Measurements from ENCODE around the gene NME9.
"Not testable (repeated sequence)": the region's sequence is repeated elsewhere in the genome, so short reads cannot be mapped to it uniquely, and the experiment has no call there.

The NME9 gene, protein sequence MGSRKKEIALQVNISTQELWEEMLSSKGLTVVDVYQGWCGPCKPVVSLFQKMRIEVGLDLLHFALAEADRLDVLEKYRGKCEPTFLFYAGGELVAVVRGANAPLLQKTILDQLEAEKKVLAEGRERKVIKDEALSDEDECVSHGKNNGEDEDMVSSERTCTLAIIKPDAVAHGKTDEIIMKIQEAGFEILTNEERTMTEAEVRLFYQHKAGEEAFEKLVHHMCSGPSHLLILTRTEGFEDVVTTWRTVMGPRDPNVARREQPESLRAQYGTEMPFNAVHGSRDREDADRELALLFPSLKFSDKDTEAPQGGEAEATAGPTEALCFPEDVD

DNA sequence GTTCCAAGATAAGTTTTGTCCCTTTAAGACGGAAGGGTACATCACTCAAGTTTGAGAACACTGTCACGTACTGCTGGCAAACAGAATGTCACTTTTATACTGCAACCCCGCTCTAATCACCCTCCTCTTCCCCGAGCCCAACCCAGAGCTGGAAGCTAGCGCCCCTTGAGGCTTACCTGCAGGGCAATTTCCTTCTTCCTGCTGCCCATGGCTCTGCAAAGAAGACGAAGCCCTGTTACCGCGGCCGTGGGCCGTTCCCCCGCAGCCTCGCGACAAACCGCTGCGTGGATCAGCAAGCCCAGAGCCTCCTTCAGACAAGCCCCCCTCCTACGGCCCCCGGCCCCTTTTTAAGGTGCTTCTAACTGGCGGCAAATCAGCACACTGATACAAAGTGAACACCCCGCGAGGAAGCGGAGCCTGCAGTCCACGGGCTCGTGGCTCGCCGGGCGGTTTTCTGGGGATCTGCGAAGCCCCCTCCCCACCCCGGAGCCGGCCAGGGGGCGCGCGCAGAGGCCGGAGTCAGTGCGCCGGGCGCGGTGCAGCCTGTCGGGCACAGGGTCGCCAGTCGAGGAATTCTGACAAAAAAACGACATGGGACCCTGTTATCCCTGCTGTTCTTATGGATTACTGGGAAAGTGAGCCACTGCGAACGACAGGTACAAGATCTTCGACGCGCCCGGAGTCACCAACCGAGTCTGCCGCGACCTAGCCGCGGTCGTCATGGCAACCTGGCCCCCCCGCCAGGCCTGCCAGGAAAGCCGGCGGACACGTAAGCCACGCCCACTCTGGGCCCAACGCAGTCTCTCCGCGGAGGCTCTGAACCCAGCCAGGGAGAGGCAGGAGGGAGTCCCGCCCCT, at the start of gene NME9:
TSS of gene NME9 (minus strand) at position 725 of the 857 bp plus-strand sequence. CDS start at position 209, 516 bp downstream.
- intact Hi-C loops (cut with micrococcal nuclease), result loop anchor here (10.0 kb wide), 1 partner anchor 605 kb away; no protein-coding TSS in a partner anchor
- peaks cover 18% of the 10 kb centered on the region for H3K4me1 Mint-ChIP-seq (ENCODE audit: low read depth)
- no peaks in the 10 kb centered on the region for H3K9me3 Mint-ChIP-seq
- H3K27me3 Mint-ChIP-seq, result peaks cover 29% of the 10 kb centered on the region
- no peaks in the 10 kb centered on the region for H3K36me3 Mint-ChIP-seq (ENCODE audit: low read depth)
- H3K4me3 Mint-ChIP-seq, result peak within 1 kb of the TSS; percentile 71
- H3K27ac Mint-ChIP-seq, result peak within 1 kb of the TSS; percentile 56

GRCh38 chr3:138378990-138379389, 49.3 kb upstream of the NME9 start:
- peaks cover 63% of the 10 kb centered on the region for H3K4me1 Mint-ChIP-seq (ENCODE audit: low read depth)
- peaks cover 8% of the 10 kb centered on the region for H3K9me3 Mint-ChIP-seq
- no peak overlapping the region for H3K4me3 Mint-ChIP-seq
- peaks cover 72% of the 10 kb centered on the region for H3K36me3 Mint-ChIP-seq (ENCODE audit: low read depth)
- intact Hi-C loops (cut with micrococcal nuclease), result no loop called here
- no peaks in the 10 kb centered on the region for H3K27me3 Mint-ChIP-seq
- H3K27ac Mint-ChIP-seq, result peak overlapping the region; percentile 60

GRCh38 chr3:138378331-138378730, 48.7 kb upstream of the NME9 start:
- Mint-ChIP-seq H3K36me3 (ENCODE audit: low read depth) (peaks cover 78% of the 10 kb centered on the region), H3K4me3 (no peak overlapping the region), H3K9me3 (peaks cover 8% of the 10 kb centered on the region), H3K27ac (peak overlapping the region; percentile 60), H3K27me3 (no peaks in the 10 kb centered on the region), H3K4me1 (ENCODE audit: low read depth) (peaks cover 60% of the 10 kb centered on the region)
- intact Hi-C loops (cut with micrococcal nuclease), result no loop called here

DNA sequence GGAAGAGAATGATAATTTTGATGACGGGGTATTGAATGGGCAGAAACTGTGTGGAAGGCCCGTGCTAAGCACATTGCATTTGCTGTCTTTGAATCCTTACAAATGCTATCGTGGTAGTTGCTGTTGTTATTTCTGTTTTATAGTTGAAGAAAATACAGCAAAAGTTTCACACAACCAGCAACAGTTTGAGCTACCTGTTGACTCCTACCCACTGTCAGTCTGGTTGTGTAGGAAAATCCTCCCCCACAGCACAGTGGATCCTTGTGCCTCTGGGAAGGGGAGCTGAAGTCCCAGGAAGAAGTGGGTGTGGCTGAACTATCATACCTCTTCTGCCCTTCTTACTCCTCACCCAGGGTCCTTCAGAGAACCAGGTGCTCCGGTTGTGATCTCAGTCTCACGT, 48.2 kb upstream of the NME9 start:
- H3K4me3 Mint-ChIP-seq, result no peak overlapping the region
- no peaks in the 10 kb centered on the region for H3K27me3 Mint-ChIP-seq
- peaks cover 61% of the 10 kb centered on the region for H3K4me1 Mint-ChIP-seq (ENCODE audit: low read depth)
- peak overlapping the region; percentile 60 for H3K27ac Mint-ChIP-seq
- peaks cover 8% of the 10 kb centered on the region for H3K9me3 Mint-ChIP-seq
- intact Hi-C loops (cut with micrococcal nuclease), result no loop called here
- peaks cover 84% of the 10 kb centered on the region for H3K36me3 Mint-ChIP-seq (ENCODE audit: low read depth)

- H3K27me3 Mint-ChIP-seq; intact Hi-C loops (cut with micrococcal nuclease): not testable (repeated sequence)
Observed at GRCh38 chr3:138377212-138377611, 47.6 kb upstream of the NME9 start.

DNA sequence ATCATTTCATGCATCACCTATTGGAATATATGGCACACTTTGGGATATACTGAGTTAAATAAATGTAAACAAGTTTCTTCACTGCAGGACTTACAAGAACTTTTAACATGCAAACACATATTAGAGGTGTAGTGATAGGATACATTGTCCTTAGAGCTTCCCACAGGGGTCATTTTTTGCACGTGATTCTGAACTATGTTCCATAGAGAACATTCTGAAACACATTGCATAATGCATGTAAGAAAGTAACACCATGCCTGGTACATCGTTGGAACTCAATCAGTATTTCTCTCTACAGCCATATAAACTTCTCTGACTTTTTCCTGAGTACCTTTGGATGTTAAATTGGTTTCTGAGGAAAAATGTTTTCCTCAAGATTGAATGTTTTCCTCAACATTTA, 47.0 kb upstream of the NME9 start:
- Mint-ChIP-seq H3K4me3 (no peak overlapping the region), H3K27ac (no peak overlapping the region), H3K4me1 (ENCODE audit: low read depth) (peaks cover 58% of the 10 kb centered on the region), H3K9me3 (peaks cover 8% of the 10 kb centered on the region), H3K27me3 (no peaks in the 10 kb centered on the region), H3K36me3 (ENCODE audit: low read depth) (peaks cover 87% of the 10 kb centered on the region)
- intact Hi-C loops (cut with micrococcal nuclease), result no loop called here

More at GRCh38 chr3:138377212-138377611, 47.6 kb upstream of the NME9 start:
- H3K27ac Mint-ChIP-seq, H3K9me3 Mint-ChIP-seq, H3K4me3 Mint-ChIP-seq: not testable (repeated sequence)
- H3K4me1 Mint-ChIP-seq (ENCODE audit: low read depth), result peaks cover 58% of the 10 kb centered on the region
- peaks cover 87% of the 10 kb centered on the region for H3K36me3 Mint-ChIP-seq (ENCODE audit: low read depth)

- Mint-ChIP-seq H3K27me3 (no peaks in the 10 kb centered on the region), H3K36me3 (ENCODE audit: low read depth) (peaks cover 85% of the 10 kb centered on the region), H3K27ac (no peak overlapping the region), H3K9me3 (peaks cover 15% of the 10 kb centered on the region), H3K4me1 (ENCODE audit: low read depth) (peaks cover 62% of the 10 kb centered on the region), H3K4me3 (no peak overlapping the region)
- intact Hi-C loops (cut with micrococcal nuclease), result no loop called here
Observed at GRCh38 chr3:138375447-138375846, 45.8 kb upstream of the NME9 start.

GRCh38 chr3:138374573-138375134, 45.0 kb upstream of the NME9 start:
- Mint-ChIP-seq H3K4me3 (no peak overlapping the region), H3K27me3 (no peaks in the 10 kb centered on the region), H3K27ac (no peak overlapping the region), H3K9me3 (peaks cover 15% of the 10 kb centered on the region), H3K36me3 (ENCODE audit: low read depth) (peaks cover 77% of the 10 kb centered on the region), H3K4me1 (ENCODE audit: low read depth) (peaks cover 63% of the 10 kb centered on the region)
- intact Hi-C loops (cut with micrococcal nuclease), result no loop called here

- peaks cover 67% of the 10 kb centered on the region for H3K4me1 Mint-ChIP-seq (ENCODE audit: low read depth)
- intact Hi-C loops (cut with micrococcal nuclease), result no loop called here
- no peak overlapping the region for H3K4me3 Mint-ChIP-seq
- H3K36me3 Mint-ChIP-seq (ENCODE audit: low read depth), result peaks cover 68% of the 10 kb centered on the region
- no peaks in the 10 kb centered on the region for H3K27me3 Mint-ChIP-seq
- H3K27ac Mint-ChIP-seq, result no peak overlapping the region
- peaks cover 15% of the 10 kb centered on the region for H3K9me3 Mint-ChIP-seq
Observed at GRCh38 chr3:138373736-138374094, 44.1 kb upstream of the NME9 start.

DNA sequence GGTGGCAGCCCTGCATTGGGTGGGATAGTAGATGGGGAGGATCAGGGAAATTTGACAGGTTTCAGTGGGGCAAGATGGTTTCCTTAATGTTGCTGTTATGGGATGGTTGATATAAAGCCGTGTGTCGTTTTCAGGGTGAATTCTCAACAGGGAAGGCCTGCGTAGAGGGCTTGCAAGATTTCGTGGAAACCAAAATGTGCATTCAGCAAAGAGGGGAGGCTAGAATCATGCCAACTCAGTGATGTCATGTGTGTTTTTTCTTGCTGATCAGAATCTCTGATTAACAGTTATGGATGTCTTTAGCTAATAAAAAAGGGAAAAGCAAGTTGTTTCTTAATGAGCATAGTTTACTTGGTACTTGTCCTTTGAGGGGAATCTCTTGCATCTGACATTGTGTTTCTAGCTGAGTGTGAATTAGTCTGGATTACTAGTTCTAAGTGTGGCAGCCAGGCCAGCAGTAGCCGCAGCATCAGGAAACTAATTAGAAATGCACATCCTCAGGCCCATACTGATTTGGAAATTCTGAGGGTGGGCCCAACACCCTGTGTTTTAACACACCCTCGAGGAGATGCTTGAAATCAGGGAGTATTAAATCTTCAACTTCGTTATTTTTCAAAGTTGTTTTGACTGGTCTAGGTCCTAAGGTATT, 43.6 kb upstream of the NME9 start:
- peaks cover 62% of the 10 kb centered on the region for H3K36me3 Mint-ChIP-seq (ENCODE audit: low read depth)
- peaks cover 15% of the 10 kb centered on the region for H3K9me3 Mint-ChIP-seq
- H3K27me3 Mint-ChIP-seq, result no peaks in the 10 kb centered on the region
- intact Hi-C loops (cut with micrococcal nuclease), result no loop called here
- no peak overlapping the region for H3K4me3 Mint-ChIP-seq
- H3K4me1 Mint-ChIP-seq (ENCODE audit: low read depth), result peaks cover 67% of the 10 kb centered on the region
- peak overlapping the region; percentile 57 for H3K27ac Mint-ChIP-seq

DNA sequence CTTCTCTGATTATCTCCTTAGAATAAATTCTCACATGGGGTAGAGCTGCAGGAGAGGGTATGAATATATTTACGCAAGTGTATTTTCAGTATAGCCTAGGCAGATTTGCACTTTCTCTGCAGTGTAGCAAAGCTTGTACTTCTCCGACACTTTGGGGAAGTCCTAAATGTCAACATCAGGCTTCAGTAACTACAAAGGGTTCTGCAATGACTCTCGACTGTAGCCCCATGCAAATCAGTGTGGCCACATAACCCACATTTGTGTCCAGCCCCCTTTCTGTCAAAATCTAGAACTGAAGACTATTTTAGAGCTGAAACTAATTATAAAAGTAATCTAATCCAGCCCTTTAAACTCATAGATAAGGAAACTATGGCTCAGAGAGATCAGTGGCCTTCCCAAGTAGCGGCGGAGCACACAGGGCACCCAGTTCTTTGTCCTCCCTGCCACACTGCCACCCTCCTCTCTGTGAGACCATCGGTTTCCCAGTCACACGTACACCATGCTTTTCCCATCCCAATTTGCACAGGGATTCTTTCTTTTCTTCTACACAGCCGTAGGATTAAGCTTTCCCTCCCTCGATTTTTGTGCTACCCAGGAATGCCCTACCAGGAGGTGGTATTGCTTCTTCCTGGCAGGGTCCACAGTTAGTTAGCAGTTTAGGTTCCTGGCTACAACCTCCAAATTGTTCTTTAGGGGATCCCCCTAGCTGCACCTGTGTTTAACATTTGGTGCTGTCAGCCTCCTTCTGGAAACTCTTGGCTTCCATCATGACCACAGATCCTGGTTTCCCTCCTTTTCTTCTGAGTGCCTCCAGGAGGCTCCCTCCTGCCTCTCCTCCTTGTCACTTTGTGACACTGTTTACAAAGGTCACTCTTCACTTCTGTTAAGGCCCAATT, 41.7 kb upstream of the NME9 start:
- intact Hi-C loops (cut with micrococcal nuclease), result loop anchor here (1.0 kb wide), 2 partner anchors 11 to 39 kb away; no protein-coding TSS in a partner anchor
- Mint-ChIP-seq H3K4me1 (ENCODE audit: low read depth) (peaks cover 75% of the 10 kb centered on the region), H3K36me3 (ENCODE audit: low read depth) (peaks cover 44% of the 10 kb centered on the region), H3K9me3 (peaks cover 15% of the 10 kb centered on the region), H3K27ac (peak overlapping the region; percentile 79), H3K27me3 (no peaks in the 10 kb centered on the region), H3K4me3 (peak overlapping the region; percentile 27)

DNA sequence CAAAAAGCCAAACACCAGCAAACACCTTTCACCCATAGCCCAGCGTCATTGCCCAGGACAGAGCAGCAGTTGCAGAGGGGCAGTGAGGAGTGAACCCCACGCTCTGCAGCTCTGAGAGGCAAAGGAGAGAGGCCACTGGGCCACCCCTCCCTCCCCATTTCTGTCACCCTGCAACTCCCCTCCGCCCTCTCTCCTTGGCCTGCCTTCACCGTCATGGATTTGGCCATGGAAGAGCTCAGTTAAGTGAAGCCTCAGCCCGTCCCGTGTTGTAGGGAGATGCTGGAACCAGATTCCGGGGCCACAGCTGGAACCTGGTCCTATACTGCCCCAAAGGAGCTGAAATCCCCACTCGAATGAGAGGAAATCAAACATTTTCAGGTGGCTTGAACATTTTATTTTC, 40.7 kb upstream of the NME9 start:
- Mint-ChIP-seq H3K36me3 (ENCODE audit: low read depth) (peaks cover 34% of the 10 kb centered on the region), H3K27ac (peak overlapping the region; percentile 79), H3K4me1 (ENCODE audit: low read depth) (peaks cover 84% of the 10 kb centered on the region), H3K4me3 (no peak overlapping the region), H3K9me3 (peaks cover 15% of the 10 kb centered on the region), H3K27me3 (no peaks in the 10 kb centered on the region)
- intact Hi-C loops (cut with micrococcal nuclease), result no loop called here
